EH (cell line): ENCODE results near the gene NFE2L3.
A peak's percentile ranks its signal among the peaks of the same experiment; 100 is the strongest.
"Not testable (repeated sequence)": the region's sequence is repeated elsewhere in the genome, so short reads cannot be mapped to it uniquely, and the experiment has no call there.

Source experiments
- DNase-seq: peaks from one replicate; pipeline ENCODE4 v3.0.0-alpha.2; 2015; ENCODE audit warnings: low read depth

NFE2L3 gene

DNA sequence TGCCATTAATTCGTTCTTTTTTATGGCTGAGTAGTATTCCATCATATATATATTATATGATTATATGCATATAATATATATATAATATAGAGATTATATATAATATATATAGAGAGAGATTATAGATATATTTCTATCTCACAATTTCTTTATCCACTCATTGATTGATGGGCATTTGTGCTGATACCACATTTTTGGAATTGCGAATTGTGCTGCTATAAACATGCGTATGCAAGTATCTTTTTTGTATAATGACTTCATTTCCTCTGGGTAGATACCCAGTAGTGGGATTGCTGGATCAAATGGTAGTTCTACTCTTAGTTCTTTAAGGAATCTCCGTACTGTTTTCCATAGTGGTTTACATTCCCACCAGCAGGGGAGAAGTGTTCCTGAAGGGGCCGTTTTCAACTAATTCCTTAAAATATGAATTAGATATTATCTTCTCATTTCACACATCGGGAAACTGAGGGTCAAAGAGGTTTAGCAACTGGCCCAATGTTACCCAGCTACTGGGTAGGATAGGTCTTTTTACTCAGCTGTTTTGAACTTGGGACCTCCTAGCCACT is 16.5 kb downstream of the NFE2L3 start:
- DNase-seq: no peak

DNA sequence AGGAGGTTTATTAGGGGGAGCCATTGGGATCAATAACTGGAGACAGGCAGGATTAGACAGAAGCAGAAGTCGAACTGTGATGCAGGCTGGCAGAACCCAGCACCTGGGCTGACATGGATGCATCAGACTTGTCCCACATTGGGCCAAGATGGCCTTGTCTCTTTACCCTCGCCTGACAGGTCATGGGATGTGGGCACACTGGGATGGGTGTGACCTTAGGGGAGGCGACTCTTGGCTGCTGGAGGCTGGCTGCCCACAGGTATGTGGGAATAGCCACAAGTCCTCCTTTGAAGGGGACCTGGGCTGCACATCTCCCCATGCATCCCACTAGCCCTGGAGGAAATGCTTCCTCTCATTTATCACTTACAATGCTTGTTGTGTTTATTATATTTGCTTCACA is 17.3 kb downstream of the NFE2L3 start:
- no peak for DNase-seq

DNA sequence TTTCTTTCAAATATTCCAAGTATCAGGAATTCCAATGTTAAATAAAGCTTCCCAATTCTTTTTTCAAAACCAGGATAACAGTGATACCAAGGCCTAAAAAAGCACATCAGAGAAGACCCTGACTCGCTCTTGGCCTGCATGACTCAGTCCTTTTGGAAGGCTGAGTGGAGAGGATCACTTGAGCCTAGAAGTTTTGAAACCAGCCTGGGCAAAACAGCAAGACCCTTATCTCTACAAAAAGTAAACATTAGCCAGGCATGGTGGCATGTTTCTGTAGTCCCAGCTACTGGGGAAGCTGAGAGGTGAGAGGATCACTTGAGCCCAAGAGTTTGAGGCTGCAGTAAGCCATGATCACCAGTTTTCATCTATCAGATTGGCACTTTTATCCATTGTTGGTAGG is 18.7 kb downstream of the NFE2L3 start:
- no peak for DNase-seq

DNA sequence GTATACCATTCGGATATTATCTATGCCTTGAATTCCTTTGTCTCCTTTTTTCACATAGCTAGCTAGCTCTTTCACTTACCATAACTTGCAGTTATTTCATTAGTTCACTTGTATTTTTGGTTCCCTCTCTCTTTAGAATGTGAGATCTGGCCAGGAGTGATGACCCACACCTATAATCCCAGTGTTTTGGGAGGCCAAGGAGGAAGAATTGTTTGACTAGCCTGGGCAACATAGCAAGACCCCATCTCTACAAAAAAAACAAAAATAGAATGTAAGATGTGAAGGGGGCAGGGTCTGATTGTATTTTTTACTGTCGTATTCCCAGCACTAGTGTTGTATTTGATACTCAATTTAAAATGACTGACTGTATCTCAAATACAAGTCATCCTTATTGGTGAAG is 19.6 kb downstream of the NFE2L3 start:
- DNase-seq: no peak

DNA sequence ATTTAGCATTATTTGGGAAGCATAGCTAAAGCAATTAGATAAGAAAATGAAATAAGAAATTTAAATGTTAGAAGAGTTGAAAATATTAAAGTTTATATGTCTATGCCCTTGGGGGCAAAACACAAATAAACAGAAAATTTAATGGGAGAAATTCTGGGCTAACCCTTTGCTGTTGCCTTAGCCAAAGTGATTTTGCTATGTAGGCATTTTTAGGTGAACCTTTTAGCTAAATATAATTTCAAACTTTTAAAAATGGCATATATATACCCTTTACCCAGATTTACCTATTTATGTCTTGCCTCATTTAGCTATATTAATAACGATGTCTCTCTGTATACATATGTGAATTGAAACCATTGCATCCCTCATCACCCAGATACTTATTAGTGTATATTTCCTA is 20.1 kb downstream of the NFE2L3 start:
- no peak for DNase-seq

DNA sequence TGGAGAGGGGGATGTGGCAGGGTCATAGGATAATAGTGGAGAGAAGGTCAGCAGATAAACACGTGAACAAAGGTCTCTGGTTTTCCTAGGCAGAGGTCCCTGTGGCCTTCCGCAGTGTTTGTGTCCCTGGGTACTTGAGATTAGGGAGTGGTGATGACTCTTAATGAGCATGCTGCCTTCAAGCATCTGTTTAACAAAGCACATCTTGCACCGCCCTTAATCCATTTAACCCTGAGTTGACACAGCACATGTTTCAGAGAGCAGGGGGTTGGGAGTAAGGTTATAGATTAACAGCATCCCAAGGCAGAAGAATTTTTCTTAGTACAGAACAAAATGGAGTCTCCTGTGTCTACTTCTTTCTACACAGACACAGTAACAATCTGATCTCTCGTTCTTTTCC is 23.9 kb downstream of the NFE2L3 start:
- DNase-seq: not testable (repeated sequence)

DNA sequence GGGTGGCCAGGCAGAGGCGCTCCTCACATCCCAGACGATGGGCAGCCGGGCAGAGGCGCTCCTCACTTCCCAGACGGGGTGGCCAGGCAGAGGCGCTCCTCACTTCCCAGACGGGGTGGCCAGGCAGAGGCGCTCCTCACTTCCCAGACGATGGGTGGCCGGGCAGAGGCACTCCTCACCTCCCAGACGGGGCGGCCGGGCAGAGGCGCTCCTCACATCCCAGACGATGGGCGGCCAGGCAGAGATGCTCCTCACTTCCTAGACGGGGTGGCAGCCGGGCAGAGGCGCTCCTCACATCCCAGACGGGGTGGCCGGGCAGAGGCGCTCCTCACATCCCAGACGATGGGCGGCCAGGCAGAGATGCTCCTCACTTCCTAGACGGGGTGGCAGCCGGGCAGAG is 24.7 kb downstream of the NFE2L3 start:
- DNase-seq: not testable (repeated sequence)

DNA sequence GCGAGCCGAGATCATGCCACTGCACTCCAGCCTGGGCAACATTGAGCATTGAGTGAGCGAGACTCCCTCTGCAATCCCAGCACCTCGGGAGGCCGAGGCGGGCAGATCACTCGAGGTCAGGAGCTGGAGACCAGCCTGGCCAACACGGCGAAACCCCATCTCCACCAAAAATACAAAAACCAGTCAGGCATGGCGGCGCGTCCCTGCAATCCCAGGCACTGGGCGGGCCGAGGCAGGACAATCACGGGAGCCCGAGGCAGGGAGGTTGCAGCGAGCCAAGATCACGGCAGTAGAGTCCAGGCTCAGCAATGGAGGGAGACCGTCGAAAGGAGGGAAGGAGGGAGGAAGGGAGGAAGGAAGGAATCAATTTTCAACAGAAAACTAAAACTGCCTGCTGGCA is 25.3 kb downstream of the NFE2L3 start:
- DNase-seq: not testable (repeated sequence)

DNA sequence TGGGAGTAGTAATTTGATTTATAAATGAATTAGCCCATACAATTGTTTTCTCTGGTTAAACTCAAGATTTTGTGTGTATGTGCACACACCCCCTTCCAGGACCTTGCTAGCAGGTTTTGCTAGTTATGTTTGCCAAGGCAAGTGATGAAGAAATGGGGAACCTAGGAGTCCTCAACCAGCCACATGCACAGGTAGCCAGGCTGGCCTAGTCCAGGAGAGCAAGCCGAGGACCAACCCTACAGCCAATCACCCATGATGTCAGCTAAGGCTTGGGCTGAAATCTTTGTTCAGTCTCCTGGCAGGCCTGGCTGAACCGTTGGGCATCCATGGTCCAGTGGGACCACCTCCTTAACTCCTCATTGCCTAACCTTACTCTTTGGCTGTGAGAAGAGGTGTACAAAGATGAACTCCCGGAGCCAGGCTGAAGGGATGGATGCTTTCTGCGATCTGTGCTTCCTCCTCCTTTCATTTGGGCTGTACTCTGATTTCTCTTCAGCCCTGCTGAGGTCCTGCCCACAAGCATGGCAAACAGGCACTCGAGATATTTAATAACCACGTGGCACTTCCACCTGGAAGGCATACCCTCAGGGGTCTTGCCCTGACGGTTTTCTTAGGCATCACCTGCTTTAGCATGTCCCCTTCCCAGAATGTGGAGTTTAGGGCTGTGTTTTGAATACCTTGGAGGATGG is 26.4 kb downstream of the NFE2L3 start:
- DNase-seq: no peak

DNA sequence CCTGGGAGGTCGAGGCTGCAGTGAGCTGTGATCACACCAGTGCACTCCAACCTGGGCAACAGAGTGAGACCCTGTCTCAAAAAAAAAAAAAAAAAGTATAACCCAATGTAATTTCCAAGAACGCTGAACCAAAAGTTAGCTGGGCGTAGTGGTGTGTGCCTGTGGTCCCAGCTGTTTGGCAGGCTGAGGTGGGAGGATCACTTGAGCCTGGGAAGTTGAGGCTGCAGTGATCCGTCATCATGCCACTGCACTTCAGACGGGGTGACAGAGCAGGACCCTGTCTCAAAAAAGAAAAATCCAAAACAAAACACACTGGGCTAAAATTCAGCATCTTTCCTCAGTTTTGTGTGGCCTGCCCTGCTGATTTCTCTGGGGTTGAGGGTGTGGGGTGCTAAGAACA is 27.4 kb downstream of the NFE2L3 start:
- DNase-seq: no peak

DNA sequence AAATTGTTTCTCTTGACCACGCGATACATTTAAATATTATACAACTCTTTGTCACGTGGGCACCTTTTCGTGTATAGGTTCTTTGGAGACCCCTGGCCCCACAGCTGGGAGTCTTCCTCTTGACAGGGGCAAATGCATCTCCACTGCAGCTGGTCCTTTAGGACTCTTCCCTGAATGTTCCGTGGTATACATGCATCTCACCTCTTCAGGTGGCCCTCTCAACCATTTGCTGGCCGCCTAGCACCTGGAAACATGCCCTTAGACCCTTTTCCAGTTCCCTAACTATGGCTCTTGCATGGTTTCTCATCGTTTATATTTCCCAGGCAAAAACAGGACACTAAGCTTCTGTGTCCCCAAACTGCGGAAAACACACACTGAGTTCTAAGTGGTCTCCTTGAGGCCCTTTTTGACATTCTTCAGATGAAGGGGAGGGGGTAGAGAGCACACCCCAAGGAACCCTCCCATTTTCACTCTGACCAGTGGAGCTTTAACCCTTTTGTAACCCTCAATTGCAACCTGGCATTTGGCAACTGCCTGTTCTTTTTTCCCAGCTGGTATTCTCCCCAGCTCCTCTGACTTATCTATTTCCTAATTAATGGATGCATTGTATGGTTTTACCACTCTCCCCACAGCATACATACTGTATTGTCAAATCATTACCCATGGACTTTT is 28.0 kb downstream of the NFE2L3 start:
- DNase-seq: no peak

DNA sequence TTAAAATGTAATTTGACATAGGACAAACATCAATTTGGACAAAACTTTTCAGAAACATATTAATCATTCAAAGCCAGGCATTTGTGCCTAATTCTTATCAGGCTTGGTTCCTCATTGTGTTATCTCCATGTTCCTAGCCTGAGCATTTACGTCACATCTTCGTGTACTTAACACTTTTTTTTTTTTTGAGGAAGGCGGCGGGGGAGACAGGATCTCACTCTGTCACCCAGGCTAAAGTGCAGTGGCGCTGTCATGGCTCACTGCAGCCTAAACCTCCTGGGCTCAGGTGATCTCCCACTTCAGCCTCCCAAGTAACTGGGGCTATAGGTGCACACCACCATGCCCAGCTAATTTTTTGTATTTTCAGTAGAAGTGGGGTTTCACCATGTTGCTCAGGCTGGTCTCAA is 28.8 kb downstream of the NFE2L3 start:
- DNase-seq: no peak

DNA sequence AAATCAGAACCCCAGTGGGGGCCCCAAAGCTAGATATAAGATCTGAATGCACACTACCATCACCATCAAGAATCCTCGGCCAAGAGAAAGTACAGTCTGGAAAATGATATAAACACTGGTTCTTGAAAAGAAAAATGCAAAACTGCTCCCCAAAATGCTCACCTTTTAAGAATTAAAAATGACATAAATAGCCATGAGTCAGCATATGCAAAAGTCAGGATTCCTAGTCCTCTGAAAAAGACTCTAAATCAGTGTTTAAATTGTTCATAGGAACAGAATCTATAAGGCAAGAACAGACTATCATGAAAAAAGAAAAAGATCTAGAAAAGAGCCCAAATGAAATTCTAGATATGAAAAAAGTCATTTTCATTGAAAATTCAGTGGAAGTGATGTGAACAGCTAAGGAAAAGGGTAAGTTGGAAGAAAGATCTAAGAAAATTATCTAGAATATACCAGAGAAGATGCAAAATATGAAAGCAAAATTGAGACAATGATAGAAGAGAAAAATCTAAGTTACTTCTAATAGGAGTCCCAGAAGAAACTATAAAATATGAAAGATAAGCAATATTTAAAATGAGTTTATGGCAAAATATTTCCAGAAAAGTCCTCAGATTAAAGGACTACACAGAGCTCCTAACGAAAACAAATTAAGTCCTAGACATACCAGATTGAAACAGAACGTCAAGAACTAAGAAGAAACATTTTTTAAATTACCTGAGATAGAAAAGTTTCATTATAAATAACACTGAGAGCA is 29.7 kb downstream of the NFE2L3 start:
- DNase-seq: no peak

DNA sequence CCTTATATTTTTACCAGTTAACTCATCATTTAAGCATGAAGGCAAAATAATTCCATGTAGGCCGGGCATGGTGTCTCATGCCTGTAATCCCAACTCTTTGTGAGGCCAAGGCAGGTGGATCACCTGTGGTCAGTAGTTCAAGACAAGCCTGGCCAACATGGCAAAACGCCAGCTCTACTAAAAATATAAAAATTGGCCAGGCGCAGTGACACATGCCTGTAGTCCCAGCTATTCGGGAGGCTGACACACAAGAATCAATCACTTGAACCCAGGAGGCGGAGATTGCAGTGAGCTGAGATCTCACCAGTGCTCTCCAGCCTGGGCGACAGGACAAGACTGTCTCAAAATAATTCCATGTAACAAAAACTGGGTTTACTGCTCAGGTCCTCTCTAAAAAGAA is 30.3 kb downstream of the NFE2L3 start:
- no peak for DNase-seq

DNA sequence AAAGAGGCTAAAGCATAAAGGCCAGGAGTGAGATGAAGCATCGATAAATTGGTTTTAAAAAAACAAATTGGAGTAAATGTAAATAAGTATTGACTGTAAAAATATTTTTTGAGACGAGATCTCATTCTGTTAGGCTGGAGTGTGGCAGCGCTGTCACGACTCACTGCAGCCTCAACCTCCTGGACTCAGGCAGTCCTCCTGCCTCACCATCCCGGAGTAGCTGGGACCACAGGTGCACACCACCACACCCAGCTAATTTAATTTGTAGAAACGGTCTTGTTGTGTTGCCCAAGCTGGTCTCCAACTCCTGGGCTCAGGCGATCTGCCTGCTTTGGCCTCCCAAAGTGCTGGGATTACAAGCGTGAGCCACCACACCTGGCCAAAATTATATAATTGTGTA is 30.7 kb downstream of the NFE2L3 start:
- no peak for DNase-seq

DNA sequence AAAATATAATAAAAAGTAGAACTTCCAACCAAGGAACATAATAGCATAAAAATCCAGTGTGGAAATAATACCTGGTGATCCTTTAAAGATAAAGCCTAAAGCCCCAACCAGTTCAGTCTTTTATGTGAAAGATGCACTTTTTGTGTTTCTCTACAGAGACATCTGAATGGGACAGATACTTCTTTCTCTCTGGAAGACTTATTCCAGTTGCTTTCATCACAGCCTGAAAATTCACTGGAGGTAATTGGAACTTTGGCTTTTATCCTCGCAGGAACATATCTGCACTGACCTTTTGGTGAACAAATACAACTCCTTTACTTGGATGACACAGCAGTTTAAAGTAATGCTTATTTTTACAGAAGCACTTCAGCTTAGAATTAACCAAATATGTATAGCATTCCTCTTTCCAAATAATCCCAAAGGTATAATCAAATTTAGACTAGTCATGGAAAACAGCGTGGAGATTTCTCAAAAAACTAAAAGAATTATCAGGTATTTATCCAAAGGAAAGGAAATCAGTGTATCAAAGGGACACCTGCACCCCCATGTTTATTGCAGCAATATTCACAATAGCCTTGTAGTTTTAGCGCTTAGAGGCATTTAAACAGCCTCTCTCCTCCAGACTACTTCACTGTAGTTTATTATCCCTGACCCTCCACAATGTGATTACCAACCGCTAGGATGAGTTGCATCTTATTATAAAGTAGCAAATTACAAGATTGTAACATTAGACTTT is 31.7 kb downstream of the NFE2L3 start:
- DNase-seq: peak; percentile 23

DNA sequence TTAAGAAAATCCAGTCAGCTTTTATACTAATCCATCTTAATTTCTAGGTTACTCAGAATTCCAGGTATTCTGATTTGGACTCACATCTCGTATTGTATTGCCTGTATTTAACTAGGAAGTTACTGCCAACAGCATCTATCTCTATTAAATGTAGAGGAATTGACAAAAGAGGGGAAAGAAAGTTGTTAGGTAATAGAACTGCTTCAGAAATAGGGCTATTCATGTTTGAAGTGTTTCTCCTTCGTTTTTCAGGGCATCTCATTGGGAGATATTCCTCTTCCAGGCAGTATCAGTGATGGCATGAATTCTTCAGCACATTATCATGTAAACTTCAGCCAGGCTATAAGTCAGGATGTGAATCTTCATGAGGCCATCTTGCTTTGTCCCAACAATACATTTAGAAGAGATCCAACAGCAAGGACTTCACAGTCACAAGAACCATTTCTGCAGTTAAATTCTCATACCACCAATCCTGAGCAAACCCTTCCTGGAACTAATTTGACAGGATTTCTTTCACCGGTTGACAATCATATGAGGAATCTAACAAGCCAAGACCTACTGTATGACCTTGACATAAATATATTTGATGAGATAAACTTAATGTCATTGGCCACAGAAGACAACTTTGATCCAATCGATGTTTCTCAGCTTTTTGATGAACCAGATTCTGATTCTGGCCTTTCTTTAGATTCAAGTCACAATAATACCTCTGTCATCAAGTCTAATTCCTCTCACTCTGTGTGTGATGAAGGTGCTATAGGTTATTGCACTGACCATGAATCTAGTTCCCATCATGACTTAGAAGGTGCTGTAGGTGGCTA is 32.5 kb downstream of the NFE2L3 start:
- DNase-seq: not testable (repeated sequence)

DNA sequence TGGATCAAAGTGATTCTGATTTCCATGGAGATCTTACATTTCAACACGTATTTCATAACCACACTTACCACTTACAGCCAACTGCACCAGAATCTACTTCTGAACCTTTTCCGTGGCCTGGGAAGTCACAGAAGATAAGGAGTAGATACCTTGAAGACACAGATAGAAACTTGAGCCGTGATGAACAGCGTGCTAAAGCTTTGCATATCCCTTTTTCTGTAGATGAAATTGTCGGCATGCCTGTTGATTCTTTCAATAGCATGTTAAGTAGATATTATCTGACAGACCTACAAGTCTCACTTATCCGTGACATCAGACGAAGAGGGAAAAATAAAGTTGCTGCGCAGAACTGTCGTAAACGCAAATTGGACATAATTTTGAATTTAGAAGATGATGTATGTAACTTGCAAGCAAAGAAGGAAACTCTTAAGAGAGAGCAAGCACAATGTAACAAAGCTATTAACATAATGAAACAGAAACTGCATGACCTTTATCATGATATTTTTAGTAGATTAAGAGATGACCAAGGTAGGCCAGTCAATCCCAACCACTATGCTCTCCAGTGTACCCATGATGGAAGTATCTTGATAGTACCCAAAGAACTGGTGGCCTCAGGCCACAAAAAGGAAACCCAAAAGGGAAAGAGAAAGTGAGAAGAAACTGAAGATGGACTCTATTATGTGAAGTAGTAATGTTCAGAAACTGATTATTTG is 33.3 kb downstream of the NFE2L3 start:
- no peak for DNase-seq

DNA sequence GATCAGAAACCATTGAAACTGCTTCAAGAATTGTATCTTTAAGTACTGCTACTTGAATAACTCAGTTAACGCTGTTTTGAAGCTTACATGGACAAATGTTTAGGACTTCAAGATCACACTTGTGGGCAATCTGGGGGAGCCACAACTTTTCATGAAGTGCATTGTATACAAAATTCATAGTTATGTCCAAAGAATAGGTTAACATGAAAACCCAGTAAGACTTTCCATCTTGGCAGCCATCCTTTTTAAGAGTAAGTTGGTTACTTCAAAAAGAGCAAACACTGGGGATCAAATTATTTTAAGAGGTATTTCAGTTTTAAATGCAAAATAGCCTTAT is 33.8 kb downstream of the NFE2L3 start:
- DNase-seq: no peak

DNA sequence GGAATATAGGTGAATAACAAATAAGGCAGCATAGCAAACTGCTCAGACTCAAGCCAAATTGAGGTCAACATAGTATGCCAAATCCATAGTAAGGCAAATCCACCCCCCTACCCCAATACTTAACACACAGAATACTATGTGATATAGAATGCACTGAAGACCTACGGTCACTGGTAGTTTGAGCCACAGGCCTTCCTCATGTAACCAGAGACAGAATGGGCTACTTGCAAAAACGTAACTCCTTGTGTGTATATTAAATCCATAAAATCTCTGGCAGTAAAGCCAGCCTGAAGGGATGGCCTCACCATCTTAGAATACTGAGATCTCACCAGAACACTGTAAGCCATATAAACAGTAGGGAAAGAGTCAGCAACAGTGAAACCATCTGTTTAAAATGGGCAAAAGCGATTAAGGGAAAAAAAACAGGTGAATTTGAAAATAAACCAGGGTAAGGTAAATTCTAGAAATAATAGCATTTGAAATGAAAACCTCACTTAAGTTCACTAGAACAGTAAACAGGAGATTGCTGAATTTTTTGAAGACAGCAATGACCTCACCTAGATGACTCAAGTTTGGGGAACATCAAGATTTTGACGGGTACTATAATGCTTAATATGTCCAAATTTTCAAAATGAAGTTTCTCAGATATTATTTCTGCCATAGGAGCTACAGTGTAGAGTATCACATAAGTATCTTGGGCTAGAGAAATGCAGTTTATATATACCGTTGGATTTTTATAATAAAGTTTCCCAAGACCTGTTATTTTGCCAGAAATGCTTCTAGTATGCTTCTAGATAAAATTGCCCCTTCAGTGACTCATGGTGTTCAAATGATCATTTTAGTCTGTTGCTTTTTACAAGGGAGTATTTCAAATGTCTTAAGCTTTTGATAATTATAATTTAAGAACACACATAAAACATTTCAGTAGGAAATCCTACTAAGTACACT is 34.6 kb downstream of the NFE2L3 start:
- no peak for DNase-seq
